CD14-positive monocyte (primary cell): ENCODE results near the gene POU2AF1. TPM values are rescaled to one million over a fixed set of nuclear protein-coding genes. Genes with fewer than 3 reads are reported as not detected.
"Not testable (repeated sequence)": the region's sequence is repeated elsewhere in the genome, so short reads cannot be mapped to it uniquely, and the experiment has no call there.

ENCODE experiments used
- DNase-seq, 3 donors: peaks; one replicate each; pipeline ENCODE4 v3.0.0-alpha.2; 2011 to 2022
- H2AFZ ChIP-seq: 2 replicates; pipeline ENCODE4 v1.6.0; 2012; ENCODE audit warnings: mild to moderate bottlenecking, low read depth, low read length, inconsistent platforms; ENCODE audit not compliant: insufficient read depth, poor library complexity, severe bottlenecking
- H3K27ac ChIP-seq, 2 donors: 1 replicate in 1 of 2; 2 replicates in 1 of 2; pipeline ENCODE4 v1.5.1; 2012 to 2013; ENCODE audit warnings: low read length in 2 of 2, control low read depth in 1 of 2, inconsistent platforms in 1 of 2, low read depth in 1 of 2, mild to moderate bottlenecking in 1 of 2
- H3K27me3 ChIP-seq, 2 donors: one replicate each; pipeline versions ENCODE4 v1.6.0 to v1.6.1; 2011 to 2013; ENCODE audit warnings: low read length in 2 of 2; ENCODE audit not compliant: control insufficient read depth in 2 of 2, insufficient read depth in 2 of 2
- H3K36me3 ChIP-seq, 2 donors: replicated peaks in 1 of 2; 1 replicate in 1 of 2; 2 replicates in 1 of 2; pipeline versions ENCODE4 v1.5.1 to v1.6.1; 2012 to 2013; ENCODE audit warnings: low read length in 2 of 2, control low read depth in 1 of 2, inconsistent platforms in 1 of 2, mild to moderate bottlenecking in 1 of 2; ENCODE audit not compliant: insufficient read depth in 2 of 2, control insufficient read depth in 1 of 2
- H3K4me1 ChIP-seq, 2 donors: 1 replicate in 1 of 2; 2 replicates in 1 of 2; pipeline versions ENCODE4 v1.5.1 to v1.6.1; 2012 to 2013; ENCODE audit warnings: low read length in 2 of 2, control low read depth in 1 of 2, inconsistent platforms in 1 of 2, mild to moderate bottlenecking in 1 of 2, moderate library complexity in 1 of 2; ENCODE audit not compliant: insufficient read depth in 2 of 2, control insufficient read depth in 1 of 2
- H3K4me2 ChIP-seq: replicated peaks from 2 replicates; pipeline ENCODE3; 2012; ENCODE audit warnings: low read length, moderate library complexity, mild to moderate bottlenecking; ENCODE audit not compliant: poor library complexity, severe bottlenecking; ENCODE audit errors: extremely low read depth
- H3K4me3 ChIP-seq, 3 experiments: fragments of 200-600 bp in 1 of 3; sonication (generic) in 1 of 3; replicated peaks in 1 of 3; 1 replicate in 2 of 3; 2 replicates in 1 of 3; pipeline ENCODE4 v1.5.1; 2011 to 2013; ENCODE audit warnings: low read length in 3 of 3, mild to moderate bottlenecking in 3 of 3, control low read depth in 2 of 3, low read depth in 2 of 3, inconsistent platforms in 1 of 3, moderate library complexity in 1 of 3
- H3K79me2 ChIP-seq: 2 replicates; pipeline ENCODE4 v1.6.0; 2012; ENCODE audit warnings: mild to moderate bottlenecking, control low read depth, inconsistent platforms, low read length, moderate library complexity; ENCODE audit not compliant: insufficient read depth
- H3K9ac ChIP-seq: 2 replicates; pipeline ENCODE4 v1.6.0; 2017; ENCODE audit warnings: low read length, mild to moderate bottlenecking; ENCODE audit not compliant: insufficient read depth, poor library complexity, severe bottlenecking
- H3K9me3 ChIP-seq, 2 donors: replicated peaks in 1 of 2; 1 replicate in 1 of 2; 2 replicates in 1 of 2; pipeline versions ENCODE4 v1.5.1 to v1.6.1; 2012 to 2013; ENCODE audit warnings: low read length in 2 of 2, control low read depth in 1 of 2; ENCODE audit not compliant: control insufficient read depth in 1 of 2, insufficient read depth in 1 of 2
- H4K20me1 ChIP-seq: 2 replicates; pipeline ENCODE4 v1.6.0; 2012; ENCODE audit warnings: mild to moderate bottlenecking, low read length, control low read depth, moderate library complexity; ENCODE audit not compliant: insufficient read depth
- H3K27ac Mint-ChIP-seq, 7 donors: one replicate each; pipeline ENCODE4 v1.8.0; 2020; ENCODE audit warnings: mild to moderate bottlenecking in 7 of 7, mixed read lengths in 7 of 7, moderate library complexity in 6 of 7, inconsistent platforms in 2 of 7
- H3K27me3 Mint-ChIP-seq, 3 donors: one replicate each; pipeline ENCODE4 v1.8.0; 2021 to 2022; ENCODE audit warnings: low read depth in 3 of 3, mild to moderate bottlenecking in 3 of 3, mixed read lengths in 3 of 3, moderate library complexity in 3 of 3, inconsistent platforms in 1 of 3
- H3K36me3 Mint-ChIP-seq, 2 donors: one replicate each; pipeline ENCODE4 v1.8.0; 2020; ENCODE audit warnings: mixed read lengths in 2 of 2, inconsistent platforms in 1 of 2, mild to moderate bottlenecking in 1 of 2
- H3K4me1 Mint-ChIP-seq: one replicate; pipeline ENCODE4 v1.8.0; 2020; ENCODE audit warnings: mild to moderate bottlenecking, mixed read lengths
- H3K4me3 Mint-ChIP-seq, 2 donors: one replicate each; pipeline ENCODE4 v1.8.0; 2020; ENCODE audit warnings: mild to moderate bottlenecking in 2 of 2, mixed read lengths in 2 of 2, moderate library complexity in 1 of 2
- H3K9me3 Mint-ChIP-seq, 7 donors: one replicate each; pipeline ENCODE4 v1.8.0; 2020 to 2022; ENCODE audit warnings: mixed read lengths in 7 of 7, mild to moderate bottlenecking in 6 of 7, moderate library complexity in 6 of 7, inconsistent platforms in 2 of 7
- WGBS: methylation state at CpG from one replicate; pipeline ENCODE4 v1.1.5; 2013; ENCODE audit warnings: missing lambda C conversion rate; ENCODE audit not compliant: insufficient coverage; 5-methylcytosine and 5-hydroxymethylcytosine counted together
- intact Hi-C, 2 donors: fragments of 100-400 bp; cut with micrococcal nuclease; formaldehyde crosslinking; loops; one replicate each; pipeline versions ENCODE4 v1.15.0 to v1.15.1; 2023
- polyA plus RNA-seq, 3 donors: library from polyadenylated mRNA; depleted of rRNA in 1 of 3; unstranded in 2 of 3; stranded (reverse) in 1 of 3; fragments of 300-500 nt in 2 of 3; fragments of >200 nt in 1 of 3; fragmentation: Illumina TruSeq in 2 of 3; gene quantifications; 1 replicate in 2 of 3; 2 replicates in 1 of 3; pipeline ENCODE4 v1.2.3, GENCODE V29; 2012 to 2021
- TF ChIP-seq, protein P1 (sequence below): fragments of 200-600 bp; IDR thresholded peaks from one replicate; pipeline ENCODE4 v1.8.0; 2022; ENCODE audit warnings: antibody characterized with exemption, mild to moderate bottlenecking

POU2AF1 gene
- polyA plus RNA-seq, 3 donors, result 0.07 to 0.12 (median 0.09) TPM

DNA sequence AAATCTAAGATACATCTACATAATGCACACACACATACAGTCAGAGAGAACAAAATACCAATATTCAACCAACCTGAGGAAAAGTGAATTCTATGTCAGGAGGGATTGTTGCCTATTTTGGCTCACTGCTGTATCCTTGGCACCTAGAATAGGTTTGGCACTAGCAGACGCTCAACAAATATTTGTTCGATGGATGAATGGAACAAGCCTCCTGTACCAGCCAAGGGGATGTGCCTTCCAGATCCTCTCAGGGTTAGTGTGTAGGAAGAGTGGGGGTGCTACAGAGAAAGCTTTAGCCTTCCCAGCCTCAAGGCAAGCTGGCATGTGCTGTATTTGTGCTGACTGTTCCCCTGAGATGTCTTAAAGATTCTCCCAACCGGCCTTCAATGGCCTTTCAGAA is 23.3 kb upstream of the POU2AF1 start:
- no peak overlapping the region for H3K9ac ChIP-seq
- H2AFZ ChIP-seq, result no peak overlapping the region
- H3K4me2 ChIP-seq, result no peak overlapping the region
- no peak for DNase-seq
- H3K4me1 ChIP-seq, result no peaks in the 10 kb centered on the region
- intact Hi-C loops, result no loop called here
- H3K27me3 ChIP-seq, result no peaks in the 10 kb centered on the region
- Mint-ChIP-seq H3K9me3 (peaks cover 0 to 14% (median 7%) of the 10 kb centered on the region in 7 donors), H3K27ac (no peak overlapping the region), H3K36me3 (no peaks in the 10 kb centered on the region), H3K4me1 (no peaks in the 10 kb centered on the region), H3K4me3 (no peak overlapping the region), H3K27me3 (peaks cover 0 to 2% (median 0%) of the 10 kb centered on the region in 3 donors)
- no peaks in the 10 kb centered on the region for H3K36me3 ChIP-seq
- TF ChIP-seq, protein P1, sequence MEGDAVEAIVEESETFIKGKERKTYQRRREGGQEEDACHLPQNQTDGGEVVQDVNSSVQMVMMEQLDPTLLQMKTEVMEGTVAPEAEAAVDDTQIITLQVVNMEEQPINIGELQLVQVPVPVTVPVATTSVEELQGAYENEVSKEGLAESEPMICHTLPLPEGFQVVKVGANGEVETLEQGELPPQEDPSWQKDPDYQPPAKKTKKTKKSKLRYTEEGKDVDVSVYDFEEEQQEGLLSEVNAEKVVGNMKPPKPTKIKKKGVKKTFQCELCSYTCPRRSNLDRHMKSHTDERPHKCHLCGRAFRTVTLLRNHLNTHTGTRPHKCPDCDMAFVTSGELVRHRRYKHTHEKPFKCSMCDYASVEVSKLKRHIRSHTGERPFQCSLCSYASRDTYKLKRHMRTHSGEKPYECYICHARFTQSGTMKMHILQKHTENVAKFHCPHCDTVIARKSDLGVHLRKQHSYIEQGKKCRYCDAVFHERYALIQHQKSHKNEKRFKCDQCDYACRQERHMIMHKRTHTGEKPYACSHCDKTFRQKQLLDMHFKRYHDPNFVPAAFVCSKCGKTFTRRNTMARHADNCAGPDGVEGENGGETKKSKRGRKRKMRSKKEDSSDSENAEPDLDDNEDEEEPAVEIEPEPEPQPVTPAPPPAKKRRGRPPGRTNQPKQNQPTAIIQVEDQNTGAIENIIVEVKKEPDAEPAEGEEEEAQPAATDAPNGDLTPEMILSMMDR, result no peak
- no peak overlapping the region for H3K4me3 ChIP-seq
- no peaks in the 10 kb centered on the region for H4K20me1 ChIP-seq
- no peaks in the 10 kb centered on the region for H3K9me3 ChIP-seq
- H3K27ac ChIP-seq, result no peak overlapping the region
- 100% methylated on average over 2 of the region's 3 CpGs for WGBS
- no peaks in the 10 kb centered on the region for H3K79me2 ChIP-seq

DNA sequence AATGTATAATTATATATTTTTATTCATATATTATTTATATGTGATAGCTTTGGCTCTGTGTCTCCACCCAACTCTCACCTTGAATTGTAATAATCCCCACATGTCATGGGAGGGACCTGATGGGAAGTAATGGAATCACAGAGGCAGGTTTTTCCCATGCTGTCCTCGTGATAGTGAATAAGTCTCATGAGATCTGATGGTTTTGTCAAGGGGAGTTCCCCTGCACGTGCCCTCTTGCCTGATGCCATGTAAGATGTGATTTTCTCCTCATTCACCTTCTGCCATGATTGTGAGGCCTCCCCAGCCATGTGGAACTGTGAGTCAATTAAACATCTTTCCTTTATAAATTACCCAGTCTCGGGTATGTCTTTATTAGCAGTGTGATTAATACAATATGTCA is 22.9 kb upstream of the POU2AF1 start:
- H3K4me1 Mint-ChIP-seq, result not testable (repeated sequence)
- peaks cover 0 to 14% (median 7%) of the 10 kb centered on the region in 7 donors for H3K9me3 Mint-ChIP-seq

More for the DNA sequence above, 22.9 kb upstream of the POU2AF1 start:
- H3K9ac ChIP-seq, H3K4me3 ChIP-seq, H3K36me3 ChIP-seq, H3K27me3 Mint-ChIP-seq, intact Hi-C loops, H3K27me3 ChIP-seq, H3K36me3 Mint-ChIP-seq, H3K27ac ChIP-seq, H4K20me1 ChIP-seq, H3K27ac Mint-ChIP-seq, DNase-seq, H3K4me2 ChIP-seq, H3K4me3 Mint-ChIP-seq, H3K79me2 ChIP-seq, H3K4me1 ChIP-seq, H3K9me3 ChIP-seq, H2AFZ ChIP-seq: not testable (repeated sequence)
- no CpG with 5 or more reads among the region's 3 CpGs for WGBS
